Measurements from ENCODE around the gene GRM8.

Gene GRM8

DNA sequence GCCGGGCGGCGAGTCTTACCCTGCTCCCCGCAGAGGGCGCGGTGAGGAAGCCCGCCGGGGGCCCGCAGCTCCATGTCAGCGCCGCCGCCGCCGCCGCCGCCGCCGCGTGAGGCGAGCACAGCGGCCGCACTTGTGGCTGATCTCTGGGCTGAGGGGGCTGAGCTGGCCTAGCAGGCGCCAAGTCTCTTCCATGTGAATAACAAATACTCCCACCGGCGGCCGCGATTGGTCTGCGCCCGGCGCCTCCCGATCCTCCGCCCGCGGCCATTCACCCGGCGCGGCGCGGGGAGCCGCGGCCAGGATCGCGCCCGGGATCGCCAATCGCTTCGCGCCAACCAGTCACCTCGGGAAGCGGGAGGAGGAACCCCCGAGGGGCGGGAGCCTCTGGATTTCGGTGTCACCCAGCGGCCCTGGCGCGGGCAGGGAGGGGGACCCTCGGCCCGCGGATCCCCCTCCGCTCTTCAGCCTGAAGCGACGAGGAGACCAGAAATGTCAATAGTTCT, at the start of gene GRM8:
Gene GRM8, minus strand, starts transcription at position 164 of the 503 bp plus-strand sequence.
- peaks cover 37% of the 10 kb centered on the region for H3K27me3 ChIP-seq (ENCODE audit: insufficient read depth, low read depth, severe bottlenecking)
- DNase-seq, result peak; percentile 54
- H3K27ac ChIP-seq, result no peak within 1 kb of the TSS
- H3K9me3 ChIP-seq (ENCODE audit: severe bottlenecking), result no peaks in the 10 kb centered on the region
- TF ChIP-seq, protein P1, sequence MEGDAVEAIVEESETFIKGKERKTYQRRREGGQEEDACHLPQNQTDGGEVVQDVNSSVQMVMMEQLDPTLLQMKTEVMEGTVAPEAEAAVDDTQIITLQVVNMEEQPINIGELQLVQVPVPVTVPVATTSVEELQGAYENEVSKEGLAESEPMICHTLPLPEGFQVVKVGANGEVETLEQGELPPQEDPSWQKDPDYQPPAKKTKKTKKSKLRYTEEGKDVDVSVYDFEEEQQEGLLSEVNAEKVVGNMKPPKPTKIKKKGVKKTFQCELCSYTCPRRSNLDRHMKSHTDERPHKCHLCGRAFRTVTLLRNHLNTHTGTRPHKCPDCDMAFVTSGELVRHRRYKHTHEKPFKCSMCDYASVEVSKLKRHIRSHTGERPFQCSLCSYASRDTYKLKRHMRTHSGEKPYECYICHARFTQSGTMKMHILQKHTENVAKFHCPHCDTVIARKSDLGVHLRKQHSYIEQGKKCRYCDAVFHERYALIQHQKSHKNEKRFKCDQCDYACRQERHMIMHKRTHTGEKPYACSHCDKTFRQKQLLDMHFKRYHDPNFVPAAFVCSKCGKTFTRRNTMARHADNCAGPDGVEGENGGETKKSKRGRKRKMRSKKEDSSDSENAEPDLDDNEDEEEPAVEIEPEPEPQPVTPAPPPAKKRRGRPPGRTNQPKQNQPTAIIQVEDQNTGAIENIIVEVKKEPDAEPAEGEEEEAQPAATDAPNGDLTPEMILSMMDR (IDR thresholded peaks at IDR 0.05; ENCODE audit: low read depth, low read length), result no peak
- H3K36me3 ChIP-seq, result no peaks in the 10 kb centered on the region
- H3K4me3 ChIP-seq (ENCODE audit: low read depth, low read length), result peak within 1 kb of the TSS; percentile 82

DNA sequence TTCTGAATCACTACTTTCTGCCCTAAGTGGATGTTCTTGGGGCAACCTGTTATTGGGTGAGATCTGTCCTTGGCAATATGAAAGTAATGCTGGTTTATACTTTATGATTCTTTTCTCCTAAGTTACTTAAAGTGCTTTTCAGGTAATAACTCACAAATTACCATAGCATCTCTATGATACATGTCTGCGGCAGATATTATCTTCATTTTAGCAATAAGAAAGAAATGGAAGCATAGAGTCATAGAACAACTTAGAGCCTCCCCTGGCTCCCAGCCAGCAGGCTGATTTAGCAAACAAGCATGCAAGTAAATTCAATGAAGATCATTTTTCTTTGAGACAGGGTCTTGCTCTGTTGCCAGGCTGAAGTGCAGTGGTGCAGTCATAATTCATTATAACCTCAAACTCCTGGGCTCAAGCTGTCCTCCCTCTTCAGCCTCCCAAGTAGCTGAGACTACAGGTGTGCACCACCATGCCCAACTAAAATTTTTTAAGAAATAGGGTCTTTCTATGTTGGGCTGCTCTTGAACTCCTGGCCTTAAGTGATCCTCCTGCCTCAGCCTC, 38.1 kb upstream of the GRM8 start:
- Histone ChIP-seq H3K27ac (no peak overlapping the region), H3K36me3 (no peaks in the 10 kb centered on the region), H3K4me3 (ENCODE audit: low read depth, low read length) (no peak overlapping the region), H3K27me3 (ENCODE audit: insufficient read depth, low read depth, severe bottlenecking) (no peaks in the 10 kb centered on the region), H3K9me3 (ENCODE audit: severe bottlenecking) (no peaks in the 10 kb centered on the region)
- DNase-seq, result no peak
- TF ChIP-seq, protein P1 (IDR thresholded peaks at IDR 0.05; ENCODE audit: low read depth, low read length), result no peak

DNA sequence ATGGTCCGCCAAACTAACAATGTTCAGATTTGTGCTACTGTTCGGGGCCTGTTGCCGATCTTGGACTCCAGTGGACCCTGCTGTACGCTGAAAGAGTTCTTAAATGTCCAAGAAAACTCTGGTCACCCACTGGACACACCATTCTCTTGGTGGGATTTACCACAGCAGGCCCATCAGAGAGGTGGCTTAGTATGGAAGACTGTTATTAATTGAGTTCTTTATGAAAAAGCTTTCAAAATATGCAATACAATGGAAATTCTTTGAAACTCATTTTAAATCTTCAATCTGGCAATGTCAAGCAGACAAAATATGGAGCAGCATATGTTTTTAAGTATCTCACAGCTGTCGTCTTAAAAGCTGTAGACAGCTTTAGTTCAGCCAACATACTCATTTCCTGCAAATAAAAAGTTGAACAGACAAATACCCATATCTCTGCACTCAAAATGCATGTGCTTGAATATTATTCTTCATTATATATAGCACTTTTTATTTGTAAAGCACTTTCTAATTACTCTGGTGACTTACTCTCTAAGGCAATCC, 37.4 kb upstream of the GRM8 start:
- Histone ChIP-seq H3K27ac (no peak overlapping the region), H3K9me3 (ENCODE audit: severe bottlenecking) (no peaks in the 10 kb centered on the region), H3K4me3 (ENCODE audit: low read depth, low read length) (no peak overlapping the region), H3K27me3 (ENCODE audit: insufficient read depth, low read depth, severe bottlenecking) (no peaks in the 10 kb centered on the region), H3K36me3 (no peaks in the 10 kb centered on the region)
- TF ChIP-seq, protein P1 (IDR thresholded peaks at IDR 0.05; ENCODE audit: low read depth, low read length), result no peak
- DNase-seq, result no peak

DNA sequence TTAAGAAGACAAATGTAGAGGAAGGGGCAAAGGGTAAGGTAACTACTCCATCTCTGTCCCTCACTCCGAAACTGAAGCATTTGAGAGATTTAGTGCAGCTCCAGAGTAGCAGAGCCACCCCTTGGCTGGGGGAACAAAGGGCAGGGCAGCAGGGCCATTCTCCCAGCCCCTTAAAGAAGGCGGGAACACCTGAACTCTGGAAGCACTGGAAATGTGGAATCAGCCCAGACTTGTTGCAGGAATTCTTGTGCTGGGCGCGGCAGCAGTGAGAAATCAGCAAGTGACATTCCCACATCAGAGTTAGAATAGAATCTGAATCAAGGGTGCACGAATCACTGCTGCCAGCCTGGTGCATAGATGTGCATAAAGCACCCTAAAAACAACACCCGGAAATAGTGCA, 34.4 kb upstream of the GRM8 start:
- H3K36me3 ChIP-seq, result no peaks in the 10 kb centered on the region
- DNase-seq, result no peak
- TF ChIP-seq, protein P1 (IDR thresholded peaks at IDR 0.05; ENCODE audit: low read depth, low read length), result no peak
- no peaks in the 10 kb centered on the region for H3K27me3 ChIP-seq (ENCODE audit: insufficient read depth, low read depth, severe bottlenecking)
- no peaks in the 10 kb centered on the region for H3K9me3 ChIP-seq (ENCODE audit: severe bottlenecking)
- no peak overlapping the region for H3K27ac ChIP-seq
- H3K4me3 ChIP-seq (ENCODE audit: low read depth, low read length), result no peak overlapping the region

DNA sequence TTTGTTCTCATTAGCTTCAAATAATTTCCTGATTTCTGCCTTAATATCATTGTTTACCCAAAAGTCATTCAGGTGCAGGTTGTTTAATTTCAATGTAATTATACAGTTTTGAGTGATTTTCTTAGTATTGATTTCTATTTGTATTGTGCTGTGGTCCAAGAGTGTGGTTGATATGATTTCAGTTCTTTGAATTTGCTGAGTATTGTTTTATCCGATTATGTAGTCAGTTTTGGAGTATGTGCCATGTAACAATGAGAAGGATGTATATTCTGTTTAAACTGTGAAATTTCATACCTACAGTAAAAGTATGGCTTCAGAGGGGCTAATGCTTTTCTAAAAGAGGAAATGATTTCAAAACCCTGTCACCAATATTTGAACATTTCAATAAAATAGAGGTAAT, 17.4 kb upstream of the GRM8 start:
- H3K9me3 ChIP-seq (ENCODE audit: severe bottlenecking), result no peaks in the 10 kb centered on the region
- no peak for DNase-seq
- H3K27me3 ChIP-seq (ENCODE audit: insufficient read depth, low read depth, severe bottlenecking), result peaks cover 22% of the 10 kb centered on the region
- H3K4me3 ChIP-seq (ENCODE audit: low read depth, low read length), result no peak overlapping the region
- H3K36me3 ChIP-seq, result no peaks in the 10 kb centered on the region
- TF ChIP-seq, protein P1 (IDR thresholded peaks at IDR 0.05; ENCODE audit: low read depth, low read length), result no peak
- H3K27ac ChIP-seq, result no peak overlapping the region

DNA sequence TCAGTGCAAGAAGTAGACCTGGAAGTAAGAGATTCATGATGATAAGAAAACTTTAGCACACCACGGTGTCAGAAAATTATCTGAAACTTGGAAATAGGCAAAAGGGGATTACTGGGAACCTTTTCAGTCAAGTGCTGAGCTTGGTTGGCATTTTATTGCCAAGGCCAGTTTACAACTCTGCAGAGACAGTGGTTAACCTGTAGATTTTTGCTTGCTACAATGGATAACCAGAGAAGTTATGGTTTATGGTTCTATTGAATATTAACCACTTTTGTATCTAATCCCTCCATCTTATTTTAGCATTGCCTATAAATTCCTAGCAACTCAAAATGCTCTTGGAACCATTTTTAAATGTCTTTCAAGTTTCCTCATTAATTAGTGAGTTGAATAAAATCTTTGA, 13.3 kb upstream of the GRM8 start:
- Histone ChIP-seq H3K36me3 (no peaks in the 10 kb centered on the region), H3K27ac (no peak overlapping the region), H3K9me3 (ENCODE audit: severe bottlenecking) (no peaks in the 10 kb centered on the region), H3K4me3 (ENCODE audit: low read depth, low read length) (no peak overlapping the region), H3K27me3 (ENCODE audit: insufficient read depth, low read depth, severe bottlenecking) (peaks cover 9% of the 10 kb centered on the region)
- no peak for DNase-seq
- TF ChIP-seq, protein P1 (IDR thresholded peaks at IDR 0.05; ENCODE audit: low read depth, low read length), result no peak
